OCI-LY1 (cell line): ENCODE measurements around the gene BCL2.

ENCODE experiments used
- EZH2 ChIP-seq: fragments of 200-600 bp; sonication (generic), shearing (Covaris generic); IDR thresholded peaks from 2 replicates; pipeline ENCODE4 v1.8.0; 2017; ENCODE audit warnings: borderline replicate concordance, mixed run types, mild to moderate bottlenecking, antibody characterized with exemption, low read length, moderate library complexity, mixed read lengths
- TF ChIP-seq, protein P1 (sequence below): fragments of 200-600 bp; sonication (generic), shearing (Covaris generic); IDR thresholded peaks from 2 replicates; pipeline ENCODE4 v1.5.1; 2017; ENCODE audit warnings: mild to moderate bottlenecking, antibody characterized with exemption, low read length, moderate library complexity, mixed read lengths

DNA sequence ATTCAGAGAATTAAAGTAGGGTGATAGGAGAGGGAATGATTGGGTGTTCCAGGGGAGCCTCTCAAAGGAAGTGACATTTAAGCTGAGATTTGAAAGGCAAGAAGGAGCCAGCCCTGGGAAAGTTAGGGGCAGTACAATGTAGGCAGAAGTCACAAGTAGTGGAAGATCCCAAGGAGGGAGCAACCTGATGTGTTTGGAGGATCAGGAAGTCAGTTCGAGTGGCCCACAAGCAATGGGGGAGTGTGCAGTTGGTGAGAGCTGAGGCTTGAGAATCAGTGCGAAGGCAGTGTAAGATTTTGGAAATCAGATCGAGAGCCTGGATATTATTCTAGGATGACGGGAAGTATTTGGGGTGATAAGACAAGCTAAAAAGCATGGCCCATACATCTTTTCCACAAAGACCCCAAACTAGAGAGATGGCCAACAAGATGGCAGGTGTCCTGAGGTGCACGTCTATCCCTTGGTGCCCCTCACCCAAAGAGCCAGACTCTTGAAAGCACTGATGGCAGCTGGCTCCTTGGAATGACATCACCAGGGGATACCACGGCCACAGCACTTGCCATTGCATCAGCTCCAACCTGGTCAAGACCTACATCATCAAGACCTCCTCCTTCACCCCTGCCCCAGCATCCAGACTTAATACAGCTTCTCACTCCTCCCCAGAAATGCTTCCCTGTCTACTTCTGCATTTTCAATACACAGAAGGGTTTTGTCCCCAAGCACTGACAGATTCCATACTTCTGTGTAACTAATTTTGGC is 127.3 kb downstream of the BCL2 start:
- TF ChIP-seq, protein P1, sequence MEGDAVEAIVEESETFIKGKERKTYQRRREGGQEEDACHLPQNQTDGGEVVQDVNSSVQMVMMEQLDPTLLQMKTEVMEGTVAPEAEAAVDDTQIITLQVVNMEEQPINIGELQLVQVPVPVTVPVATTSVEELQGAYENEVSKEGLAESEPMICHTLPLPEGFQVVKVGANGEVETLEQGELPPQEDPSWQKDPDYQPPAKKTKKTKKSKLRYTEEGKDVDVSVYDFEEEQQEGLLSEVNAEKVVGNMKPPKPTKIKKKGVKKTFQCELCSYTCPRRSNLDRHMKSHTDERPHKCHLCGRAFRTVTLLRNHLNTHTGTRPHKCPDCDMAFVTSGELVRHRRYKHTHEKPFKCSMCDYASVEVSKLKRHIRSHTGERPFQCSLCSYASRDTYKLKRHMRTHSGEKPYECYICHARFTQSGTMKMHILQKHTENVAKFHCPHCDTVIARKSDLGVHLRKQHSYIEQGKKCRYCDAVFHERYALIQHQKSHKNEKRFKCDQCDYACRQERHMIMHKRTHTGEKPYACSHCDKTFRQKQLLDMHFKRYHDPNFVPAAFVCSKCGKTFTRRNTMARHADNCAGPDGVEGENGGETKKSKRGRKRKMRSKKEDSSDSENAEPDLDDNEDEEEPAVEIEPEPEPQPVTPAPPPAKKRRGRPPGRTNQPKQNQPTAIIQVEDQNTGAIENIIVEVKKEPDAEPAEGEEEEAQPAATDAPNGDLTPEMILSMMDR: no peak
- TF ChIP-seq EZH2: no peak
